ENCODE results near the gene NSG1. TPM values are rescaled to one million over a fixed set of nuclear protein-coding genes. Genes with fewer than 3 reads are reported as not detected.

The NSG1 gene
- total RNA-seq, 1 donor from 2014 or later, result 52.4 TPM

DNA sequence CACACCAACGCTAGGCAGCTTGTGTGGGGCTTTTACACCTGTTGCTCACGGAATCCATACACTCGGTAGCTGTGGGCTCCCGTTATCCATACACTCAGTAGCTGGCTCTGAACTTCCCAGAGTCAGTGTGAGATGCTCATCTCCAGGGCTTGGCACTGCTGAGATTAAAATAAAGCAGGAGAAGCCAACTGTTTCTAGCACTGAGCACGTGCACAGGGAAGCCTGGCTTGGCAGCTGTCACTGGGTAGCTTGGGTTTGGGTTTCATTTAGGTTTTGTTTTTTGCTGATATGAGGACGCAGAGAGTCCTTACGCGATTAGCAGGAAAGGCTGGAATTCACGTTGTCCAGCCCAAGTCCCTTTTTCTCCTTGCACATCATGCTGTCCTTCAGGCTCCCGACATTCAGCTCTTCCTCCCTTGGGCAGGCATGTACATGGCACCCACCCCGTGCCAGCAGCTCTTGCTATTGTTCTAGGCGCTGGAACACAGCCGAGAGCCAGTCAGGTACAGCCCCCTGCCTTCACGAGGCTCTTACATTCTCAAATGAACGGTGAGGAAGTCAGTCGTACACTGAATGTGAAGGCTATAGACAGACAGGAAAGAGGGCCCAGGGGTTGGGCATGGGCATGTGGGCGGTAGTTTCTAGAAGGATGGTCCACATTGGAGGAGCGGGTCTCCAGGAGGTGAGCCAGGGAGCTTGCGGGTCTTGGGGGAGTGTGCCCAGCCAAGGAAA is 25.9 kb downstream of the NSG1 start:
- peak overlapping the region; percentile 74 for H3K27ac Mint-ChIP-seq
- H3K27me3 Mint-ChIP-seq, result no peaks in the 10 kb centered on the region
- TF ChIP-seq, protein P1, sequence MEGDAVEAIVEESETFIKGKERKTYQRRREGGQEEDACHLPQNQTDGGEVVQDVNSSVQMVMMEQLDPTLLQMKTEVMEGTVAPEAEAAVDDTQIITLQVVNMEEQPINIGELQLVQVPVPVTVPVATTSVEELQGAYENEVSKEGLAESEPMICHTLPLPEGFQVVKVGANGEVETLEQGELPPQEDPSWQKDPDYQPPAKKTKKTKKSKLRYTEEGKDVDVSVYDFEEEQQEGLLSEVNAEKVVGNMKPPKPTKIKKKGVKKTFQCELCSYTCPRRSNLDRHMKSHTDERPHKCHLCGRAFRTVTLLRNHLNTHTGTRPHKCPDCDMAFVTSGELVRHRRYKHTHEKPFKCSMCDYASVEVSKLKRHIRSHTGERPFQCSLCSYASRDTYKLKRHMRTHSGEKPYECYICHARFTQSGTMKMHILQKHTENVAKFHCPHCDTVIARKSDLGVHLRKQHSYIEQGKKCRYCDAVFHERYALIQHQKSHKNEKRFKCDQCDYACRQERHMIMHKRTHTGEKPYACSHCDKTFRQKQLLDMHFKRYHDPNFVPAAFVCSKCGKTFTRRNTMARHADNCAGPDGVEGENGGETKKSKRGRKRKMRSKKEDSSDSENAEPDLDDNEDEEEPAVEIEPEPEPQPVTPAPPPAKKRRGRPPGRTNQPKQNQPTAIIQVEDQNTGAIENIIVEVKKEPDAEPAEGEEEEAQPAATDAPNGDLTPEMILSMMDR (IDR thresholded peaks at IDR 0.05; ENCODE audit: unreplicated experiment), result no peak
- H3K9me3 Mint-ChIP-seq (ENCODE audit: low read depth), result no peaks in the 10 kb centered on the region
- peaks cover 3% of the 10 kb centered on the region for H3K4me1 Mint-ChIP-seq (ENCODE audit: low read depth)
- no peak for DNase-seq (ENCODE audit: low spot score, unreplicated experiment)
- H3K36me3 Mint-ChIP-seq (ENCODE audit: insufficient read depth), result peaks cover 15% of the 10 kb centered on the region
- no peak overlapping the region for H3K4me3 Mint-ChIP-seq (ENCODE audit: low read depth)

DNA sequence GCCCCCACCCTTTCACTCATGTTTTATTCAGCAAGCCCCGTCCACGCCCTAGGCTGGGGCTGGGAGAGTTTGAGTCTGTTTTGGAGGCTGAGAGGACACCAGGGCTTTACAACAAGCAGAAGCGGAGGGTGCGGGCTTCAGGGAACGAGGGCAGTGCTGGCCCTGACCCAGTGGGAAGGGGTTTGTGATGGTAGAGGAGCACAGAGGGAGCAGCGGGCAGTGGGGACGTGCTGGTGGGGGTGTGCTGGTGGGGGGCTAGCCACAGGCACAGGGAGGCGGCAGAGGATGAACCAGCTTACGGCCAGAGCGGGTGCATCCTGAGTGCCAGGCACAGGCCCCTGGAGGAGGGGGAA is 26.4 kb downstream of the NSG1 start:
- Mint-ChIP-seq H3K27ac (peak overlapping the region; percentile 74), H3K4me1 (ENCODE audit: low read depth) (peaks cover 6% of the 10 kb centered on the region), H3K27me3 (no peaks in the 10 kb centered on the region), H3K36me3 (ENCODE audit: insufficient read depth) (peaks cover 17% of the 10 kb centered on the region), H3K4me3 (ENCODE audit: low read depth) (no peak overlapping the region), H3K9me3 (ENCODE audit: low read depth) (no peaks in the 10 kb centered on the region)
- DNase-seq (ENCODE audit: low spot score, unreplicated experiment), result no peak
- TF ChIP-seq, protein P1 (IDR thresholded peaks at IDR 0.05; ENCODE audit: unreplicated experiment), result no peak

DNA sequence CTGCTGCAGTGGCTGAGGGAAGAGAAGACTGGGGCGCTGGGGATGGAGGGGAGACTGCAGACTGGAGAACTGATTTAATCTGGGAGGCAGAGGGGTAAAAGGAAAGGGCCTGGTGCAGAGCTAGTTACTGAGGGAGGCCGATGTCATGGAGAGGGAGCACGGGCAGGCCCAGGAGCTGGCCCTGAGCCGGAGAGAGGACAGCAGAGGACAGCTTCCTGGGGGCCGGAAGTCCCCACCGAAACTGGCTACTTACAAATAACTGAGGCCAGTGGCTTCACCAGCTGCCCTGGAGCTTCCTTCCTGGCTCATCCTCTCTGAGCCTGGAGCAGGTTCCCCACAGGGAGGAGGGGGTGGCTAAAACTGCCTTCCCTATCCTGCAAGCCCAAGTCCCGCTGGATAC is 26.9 kb downstream of the NSG1 start:
- TF ChIP-seq, protein P1 (IDR thresholded peaks at IDR 0.05; ENCODE audit: unreplicated experiment), result no peak
- no peak for DNase-seq (ENCODE audit: low spot score, unreplicated experiment)
- Mint-ChIP-seq H3K9me3 (ENCODE audit: low read depth) (no peaks in the 10 kb centered on the region), H3K27me3 (no peaks in the 10 kb centered on the region), H3K36me3 (ENCODE audit: insufficient read depth) (peaks cover 20% of the 10 kb centered on the region), H3K4me3 (ENCODE audit: low read depth) (no peak overlapping the region), H3K27ac (no peak overlapping the region), H3K4me1 (ENCODE audit: low read depth) (peaks cover 6% of the 10 kb centered on the region)

DNA sequence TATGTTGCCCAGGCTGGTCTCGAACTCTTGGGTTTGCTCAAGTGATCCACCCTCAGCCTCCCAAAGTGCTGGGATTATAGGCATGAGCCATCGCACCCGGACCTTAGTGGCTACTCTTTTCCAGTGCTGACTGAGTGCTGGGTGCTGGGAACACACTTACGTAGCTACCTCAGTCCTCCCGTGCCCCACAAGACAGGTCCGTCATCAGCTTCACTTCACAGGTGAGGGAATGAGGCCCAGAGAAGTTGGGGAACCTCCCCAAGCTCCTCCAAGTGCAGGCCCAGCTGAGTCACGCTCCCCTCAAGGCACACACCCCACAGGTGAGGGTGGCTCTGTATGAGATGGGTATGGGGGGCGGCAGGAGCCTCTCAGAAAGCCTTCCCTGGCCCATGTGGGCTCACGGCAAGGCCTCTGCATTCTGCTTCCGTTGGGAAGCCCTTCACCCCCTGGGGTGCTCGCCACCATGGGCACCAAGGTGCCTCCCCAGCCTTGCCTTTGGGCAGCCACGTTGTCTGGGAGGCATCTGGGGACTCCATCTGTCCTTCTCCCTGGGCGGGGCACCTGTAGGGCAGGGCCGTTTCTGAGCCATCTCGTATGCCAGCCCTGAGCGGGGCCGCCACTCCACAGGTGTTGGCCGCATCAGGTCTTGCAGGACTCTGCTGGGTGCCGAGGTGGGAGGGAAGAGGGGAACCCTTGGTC is 28.4 kb downstream of the NSG1 start:
- H3K9me3 Mint-ChIP-seq (ENCODE audit: low read depth), result no peaks in the 10 kb centered on the region
- no peak overlapping the region for H3K27ac Mint-ChIP-seq
- DNase-seq (ENCODE audit: low spot score, unreplicated experiment), result no peak
- H3K36me3 Mint-ChIP-seq (ENCODE audit: insufficient read depth), result peaks cover 20% of the 10 kb centered on the region
- peaks cover 6% of the 10 kb centered on the region for H3K4me1 Mint-ChIP-seq (ENCODE audit: low read depth)
- TF ChIP-seq, protein P1 (IDR thresholded peaks at IDR 0.05; ENCODE audit: unreplicated experiment), result no peak
- H3K4me3 Mint-ChIP-seq (ENCODE audit: low read depth), result no peak overlapping the region
- no peaks in the 10 kb centered on the region for H3K27me3 Mint-ChIP-seq

DNA sequence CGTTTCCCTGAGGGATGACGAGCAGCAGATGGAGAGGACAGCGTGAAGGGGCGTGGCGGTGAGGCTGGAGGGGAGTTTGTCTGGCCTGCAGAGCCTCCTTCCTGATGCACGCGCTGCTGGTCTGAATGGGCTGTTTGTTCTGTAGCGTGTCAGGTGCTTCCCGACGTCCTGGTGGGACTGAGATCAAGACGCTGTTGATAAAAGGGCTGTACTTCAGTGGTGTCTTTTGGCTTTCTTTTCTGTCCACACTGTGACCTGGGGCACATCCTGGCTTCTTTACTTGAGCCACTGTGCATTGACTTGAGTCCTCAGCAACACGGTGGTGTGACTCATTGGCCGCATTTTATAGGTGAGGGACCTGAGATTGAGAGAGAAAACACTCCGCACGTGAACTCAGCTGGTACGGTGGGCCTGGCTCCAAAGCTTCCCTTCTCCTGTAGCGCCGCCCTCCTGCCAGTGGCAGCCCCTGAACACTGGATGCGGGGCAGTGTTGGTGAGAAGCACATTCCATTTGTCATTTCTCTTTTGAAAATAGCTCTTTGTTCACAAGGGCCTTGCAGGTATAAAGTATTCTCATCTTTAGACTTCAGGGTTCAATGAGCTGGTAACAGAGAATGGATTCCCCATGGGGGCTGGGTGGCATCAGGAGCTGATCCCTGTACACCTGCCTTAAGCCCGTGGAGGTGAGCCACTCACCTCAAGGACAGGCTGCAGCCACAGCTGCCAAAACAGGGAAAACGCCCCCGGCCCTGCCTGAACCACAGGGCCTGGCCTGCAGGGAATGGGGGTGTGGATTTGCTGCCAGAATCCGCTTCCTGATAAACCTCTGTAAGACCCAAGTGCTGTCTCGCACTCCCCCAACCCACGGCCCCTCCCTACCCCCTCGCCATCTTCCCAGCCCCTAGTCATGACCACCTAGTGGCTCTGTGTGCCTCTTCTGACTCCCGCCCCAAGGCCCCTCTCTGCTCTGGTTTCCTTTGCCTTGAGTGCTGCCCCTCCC is 29.2 kb downstream of the NSG1 start:
- Mint-ChIP-seq H3K4me1 (ENCODE audit: low read depth) (peaks cover 6% of the 10 kb centered on the region), H3K27ac (no peak overlapping the region), H3K9me3 (ENCODE audit: low read depth) (no peaks in the 10 kb centered on the region), H3K4me3 (ENCODE audit: low read depth) (no peak overlapping the region), H3K36me3 (ENCODE audit: insufficient read depth) (peaks cover 24% of the 10 kb centered on the region), H3K27me3 (no peaks in the 10 kb centered on the region)
- DNase-seq (ENCODE audit: low spot score, unreplicated experiment), result no peak
- TF ChIP-seq, protein P1 (IDR thresholded peaks at IDR 0.05; ENCODE audit: unreplicated experiment), result no peak
